ENCODE measurements around the gene SLC16A10. TPM values are rescaled to one million over a fixed set of nuclear protein-coding genes. Genes with fewer than 3 reads are reported as not detected.

SLC16A10 gene
- total and polyA plus RNA-seq, 2 of the 4 experiments (the other 2 are of a cell fraction): not detected

GRCh38 chr6:111207141-111207858 is 120.0 kb downstream of the SLC16A10 start:
- Histone ChIP-seq H3K4me3 (ENCODE audit: insufficient read depth, low read depth, low read length) (no peak overlapping the region), H3K4ac (ENCODE audit: low read depth, low read length) (no peak overlapping the region), H3K9ac (ENCODE audit: low read depth, low read length) (no peak overlapping the region), H2AK5ac (ENCODE audit: low read depth, low read length) (no peak overlapping the region), H2AK9ac (replicated peaks; ENCODE audit: low read depth, low read length, poor library complexity) (no peak overlapping the region), H3K9me1 (ENCODE audit: insufficient read depth, low read length) (no peaks in the 10 kb centered on the region), H3K36me3 (ENCODE audit: control insufficient read depth, insufficient read depth, low read length) (no peaks in the 10 kb centered on the region), H3K14ac (replicated peaks; ENCODE audit: low read depth, low read length) (no peak overlapping the region), H3K9me3 (ENCODE audit: control insufficient read depth, insufficient read depth, low read length) (no peaks in the 10 kb centered on the region), H3K23ac (ENCODE audit: low read depth, low read length) (no peak overlapping the region), H2BK5ac (ENCODE audit: low read depth, low read length, poor library complexity, severe bottlenecking) (no peak overlapping the region), H2BK15ac (ENCODE audit: low read depth, low read length) (no peak overlapping the region), H3K27me3 (ENCODE audit: control insufficient read depth, insufficient read depth, low read length) (peaks cover 3% of the 10 kb centered on the region), H3K27ac (ENCODE audit: insufficient read depth, low read length) (no peak overlapping the region), H4K5ac (ENCODE audit: low read depth, low read length) (no peak overlapping the region), H2AFZ (replicated peaks; ENCODE audit: low read length, poor library complexity) (no peak overlapping the region), H2BK120ac (ENCODE audit: low read depth, low read length) (no peak overlapping the region), H2BK20ac (ENCODE audit: low read depth, low read length) (no peak overlapping the region), H4K8ac (ENCODE audit: low read depth in 2 of 2, low read length in 2 of 2) (no peak overlapping the region), H3K79me1 (ENCODE audit: low read depth in 1 of 2, low read length in 2 of 2) (no peaks in the 10 kb centered on the region), H3K4me1 (ENCODE audit: control insufficient read depth, insufficient read depth, low read length) (no peaks in the 10 kb centered on the region), H3K18ac (ENCODE audit: low read depth, low read length) (no peak overlapping the region), H4K91ac (ENCODE audit: insufficient read depth, low read depth, low read length) (no peak overlapping the region), H3K56ac (ENCODE audit: extremely low read depth, insufficient read depth, low read length) (no peak overlapping the region), H4K20me1 (ENCODE audit: insufficient read depth, low read length) (no peaks in the 10 kb centered on the region), H3K4me2 (ENCODE audit: low read depth, low read length) (no peak overlapping the region)
- WGBS, 2 experiments (ENCODE audit: extremely low coverage in 2 of 2, insufficient read length in 1 of 2): no CpG with 5 or more reads among the region's 4 CpGs
- TF ChIP-seq FOS (IDR thresholded peaks at IDR 0.05; ENCODE audit: low read depth, low read length) (no peak), RCOR1 (IDR thresholded peaks at IDR 0.05; ENCODE audit: insufficient replicate concordance, low read length) (no peak), POLR2A (IDR thresholded peaks at IDR 0.05; ENCODE audit: low read depth, low read length) (no peak), MXI1 (IDR thresholded peaks at IDR 0.05; ENCODE audit: borderline replicate concordance, low read depth, low read length) (no peak), CHD1 (IDR thresholded peaks at IDR 0.05; ENCODE audit: low read depth, low read length) (no peak), RAD21 (IDR thresholded peaks at IDR 0.05; ENCODE audit: low read length) (no peak), CEBPB (IDR thresholded peaks at IDR 0.05; ENCODE audit: low read depth, low read length) (no peak), USF2 (IDR thresholded peaks at IDR 0.05; ENCODE audit: low read depth, low read length) (no peak)
- in situ Hi-C loops (cut with MboI; ENCODE audit: low sequenced_read_pairs) (loop anchor here (5.0 to 25.0 kb wide), 2 partner anchors 150 to 670 kb away; no protein-coding TSS in a partner anchor), dilution Hi-C loops (cut with HindIII; ENCODE audit: low sequenced_read_pairs, unreplicated experiment) (no loop called here), intact Hi-C loops (cut with micrococcal nuclease) (no loop called here)
- ChIA-PET CTCF (no interaction called here), POLR2A (ENCODE audit: unreplicated experiment) (no interaction called here)
- no TSS peak for BruUV-seq (replicated peaks)
- peak; percentile 6 for DNase-seq
- no peak for ATAC-seq (ENCODE audit: low read depth)
